Loucy (cell line): ENCODE results near the gene IFI35.

Experiments used
- H2AFZ ChIP-seq: fragments of 200-600 bp; sonication (generic); 2 replicates; pipeline ENCODE4 v1.6.0; 2016; ENCODE audit warnings: antibody characterized with exemption, mild to moderate bottlenecking, low read length, moderate library complexity
- H3F3A ChIP-seq: fragments of 200-600 bp; 2 replicates; pipeline ENCODE4 v1.6.0; 2016; ENCODE audit warnings: antibody characterized with exemption, low read depth, mild to moderate bottlenecking
- H3K27me3 ChIP-seq: fragments of 200-600 bp; sonication (generic); 2 replicates; pipeline ENCODE4 v1.6.1; 2014; ENCODE audit warnings: low read length, mild to moderate bottlenecking; ENCODE audit not compliant: insufficient read depth, poor library complexity, severe bottlenecking
- H3K36me3 ChIP-seq: fragments of 200-600 bp; sonication (generic); 2 replicates; pipeline ENCODE4 v1.6.1; 2016; ENCODE audit warnings: low read length; ENCODE audit not compliant: insufficient read depth
- H3K4me1 ChIP-seq: fragments of 200-600 bp; sonication (generic); 2 replicates; pipeline ENCODE4 v1.5.1; 2014; ENCODE audit warnings: low read length, mild to moderate bottlenecking; ENCODE audit not compliant: insufficient read depth, poor library complexity, severe bottlenecking
- H3K4me2 ChIP-seq: fragments of 200-600 bp; sonication (generic); 2 replicates; pipeline ENCODE4 v1.6.0; 2014; ENCODE audit warnings: antibody characterized with exemption, low read length, low read depth, mild to moderate bottlenecking; ENCODE audit not compliant: poor library complexity, severe bottlenecking
- H3K4me3 ChIP-seq: fragments of 200-600 bp; sonication (generic); 2 replicates; pipeline ENCODE4 v1.5.1; 2014; ENCODE audit warnings: low read length, mild to moderate bottlenecking, mixed read lengths; ENCODE audit not compliant: poor library complexity, severe bottlenecking
- H3K79me2 ChIP-seq: fragments of 200-600 bp; sonication (generic); 2 replicates; pipeline ENCODE4 v1.6.1; 2014; ENCODE audit warnings: low read length; ENCODE audit not compliant: insufficient read depth
- H3K9ac ChIP-seq: fragments of 200-600 bp; sonication (generic); 2 replicates; pipeline ENCODE4 v1.6.0; 2014; ENCODE audit warnings: mild to moderate bottlenecking, low read depth, low read length, moderate library complexity; ENCODE audit not compliant: poor library complexity, severe bottlenecking
- H3K9me2 ChIP-seq: fragments of 200-600 bp; sonication (generic); replicated peaks from 2 replicates; pipeline ENCODE4 v1.6.1; 2016; ENCODE audit warnings: low read depth, low read length, mixed read lengths
- H3K9me3 ChIP-seq: fragments of 200-600 bp; sonication (generic); 2 replicates; pipeline ENCODE4 v1.6.1; 2014; ENCODE audit warnings: mild to moderate bottlenecking, antibody characterized with exemption, low read length, low read depth; ENCODE audit not compliant: insufficient read depth
- H4K20me1 ChIP-seq: fragments of 200-600 bp; sonication (generic); 2 replicates; pipeline ENCODE4 v1.6.0; 2014; ENCODE audit warnings: antibody characterized with exemption, low read length, mild to moderate bottlenecking; ENCODE audit not compliant: insufficient read depth, poor library complexity, severe bottlenecking
- CTCF ChIP-seq: fragments of 200-600 bp; sonication (generic); conservative IDR thresholded peaks from 2 replicates; pipeline ENCODE4 v1.5.1; 2014; ENCODE audit warnings: mild to moderate bottlenecking, antibody characterized with exemption, low read length
- EZH2phosphoT487 ChIP-seq: fragments of 200-600 bp; IDR thresholded peaks from 2 replicates; pipeline ENCODE4 v1.6.1; 2018; ENCODE audit warnings: antibody characterized with exemption, mild to moderate bottlenecking, moderate library complexity, borderline replicate concordance

Gene IFI35

GRCh38 chr17:43031666-43032065 is 25.1 kb downstream of the IFI35 start:
- H2AFZ ChIP-seq, result no peak overlapping the region
- H3K9ac ChIP-seq, result no peak overlapping the region
- no peaks in the 10 kb centered on the region for H3K9me3 ChIP-seq
- H3K4me2 ChIP-seq, result no peak overlapping the region
- H3F3A ChIP-seq, result 0 out of 2 replicates have a peak, but pooled peaks cover under 1% of the 10 kb centered on the region
- H3K4me1 ChIP-seq, result peaks cover 4% of the 10 kb centered on the region
- no peaks in the 10 kb centered on the region for H3K9me2 ChIP-seq
- H3K79me2 ChIP-seq, result no peaks in the 10 kb centered on the region
- no peak overlapping the region for H3K4me3 ChIP-seq
- H4K20me1 ChIP-seq, result no peaks in the 10 kb centered on the region
- TF ChIP-seq EZH2phosphoT487, result no peak
- no peak for TF ChIP-seq CTCF
- H3K36me3 ChIP-seq, result no peaks in the 10 kb centered on the region
- no peaks in the 10 kb centered on the region for H3K27me3 ChIP-seq

GRCh38 chr17:43033948-43034881 is 27.6 kb downstream of the IFI35 start:
- no peaks in the 10 kb centered on the region for H3K4me1 ChIP-seq
- H2AFZ ChIP-seq, result no peak overlapping the region
- no peak for TF ChIP-seq EZH2phosphoT487
- no peak for TF ChIP-seq CTCF
- no peak overlapping the region for H3K4me3 ChIP-seq
- no peaks in the 10 kb centered on the region for H3K36me3 ChIP-seq
- no peaks in the 10 kb centered on the region for H4K20me1 ChIP-seq
- no peaks in the 10 kb centered on the region for H3F3A ChIP-seq
- H3K79me2 ChIP-seq, result no peaks in the 10 kb centered on the region
- no peaks in the 10 kb centered on the region for H3K9me2 ChIP-seq
- no peak overlapping the region for H3K4me2 ChIP-seq
- no peak overlapping the region for H3K9ac ChIP-seq
- no peaks in the 10 kb centered on the region for H3K9me3 ChIP-seq
- H3K27me3 ChIP-seq, result no peaks in the 10 kb centered on the region

- no peaks in the 10 kb centered on the region for H4K20me1 ChIP-seq
- no peaks in the 10 kb centered on the region for H3K4me1 ChIP-seq
- no peaks in the 10 kb centered on the region for H3F3A ChIP-seq
- H3K27me3 ChIP-seq, result no peaks in the 10 kb centered on the region
- H3K4me2 ChIP-seq, result no peak overlapping the region
- H3K9me3 ChIP-seq, result no peaks in the 10 kb centered on the region
- H3K9me2 ChIP-seq, result no peaks in the 10 kb centered on the region
- H3K79me2 ChIP-seq, result no peaks in the 10 kb centered on the region
- no peak overlapping the region for H2AFZ ChIP-seq
- H3K4me3 ChIP-seq, result no peak overlapping the region
- no peaks in the 10 kb centered on the region for H3K36me3 ChIP-seq
- TF ChIP-seq EZH2phosphoT487, result no peak
- TF ChIP-seq CTCF, result no peak
- no peak overlapping the region for H3K9ac ChIP-seq
These were observed 28.3 kb downstream of the IFI35 start for GRCh38 chr17:43034894-43035293.
